Measurements from ENCODE around the gene MAML2. TPM values are rescaled to one million over a fixed set of nuclear protein-coding genes. Genes with fewer than 3 reads are reported as not detected.

Gene MAML2
- 3.7 and 5.0 TPM in 2 replicates for total RNA-seq

DNA sequence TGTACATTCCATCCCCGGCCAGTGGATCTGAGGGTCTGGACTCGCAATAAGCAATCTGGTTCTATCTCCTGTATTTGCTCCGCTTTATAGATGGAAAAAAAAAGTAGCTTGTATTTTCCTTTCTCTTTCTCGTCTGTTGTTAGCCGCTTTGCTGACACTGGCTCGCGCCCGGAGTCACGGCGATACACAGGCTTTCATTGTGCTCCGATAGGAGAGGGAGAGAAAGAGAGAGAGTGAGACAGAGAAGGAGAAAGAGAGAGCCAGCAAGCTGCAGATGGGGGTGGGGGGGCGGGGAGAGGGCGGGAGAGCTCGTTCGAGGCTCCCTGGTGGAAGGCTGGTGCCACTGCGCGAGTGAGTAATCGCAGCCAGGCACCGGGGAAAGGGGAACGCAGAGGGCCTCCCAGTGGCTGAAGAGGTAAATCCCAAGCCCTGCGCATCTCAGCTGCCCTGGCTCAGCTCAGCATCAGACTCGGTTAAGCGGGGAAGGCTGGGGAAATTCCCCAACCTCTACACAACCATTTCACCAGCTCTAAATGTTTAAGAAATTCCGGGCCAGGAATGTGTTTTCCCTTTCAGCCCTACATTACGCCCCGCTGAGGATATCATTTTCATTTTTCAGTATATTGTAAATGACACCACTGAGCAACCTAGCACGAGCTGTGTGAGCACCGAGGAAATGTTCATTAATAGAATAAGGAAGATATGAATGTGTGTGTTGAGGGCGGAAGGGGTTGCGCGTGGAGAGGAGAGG, at the start of gene MAML2:
Gene MAML2, minus strand, starts transcription at position 235 of the 751 bp plus-strand sequence. CDS start 1,300 bp downstream, outside the sequence.

GRCh38 chr11:96389720-96390487, 46.9 kb upstream of the MAML2 start, which contains the start of the genes CCDC82 and JRKL:
Gene CCDC82, minus strand, starts transcription at chr11:96389912. Its CDS starts 5,165 bp downstream, at chr11:96384747.
Gene JRKL, plus strand, starts transcription at chr11:96390013. Its CDS starts 637 bp downstream, at chr11:96390650.

Other genes with a start within 250 kb of the MAML2 start
- gene CCDC82, start 46.7 kb upstream of the MAML2 start, total RNA-seq = 15.2 and 22.3 TPM in 2 replicates
- 6.1 and 11.4 TPM in 2 replicates for gene JRKL, start 46.8 kb upstream of the MAML2 start, total RNA-seq

Measured in endothelial cell of coronary artery (primary cell).